ACC112 (cell line): Measurements from ENCODE around the gene SCAF1.

ENCODE experiments used
- H2AFZ ChIP-seq: fragments of 200-600 bp; sonication (generic); one replicate; pipeline ENCODE4 v1.6.0; 2017; ENCODE audit warnings: antibody characterized with exemption, low read length; ENCODE audit not compliant: unreplicated experiment
- H3K27ac ChIP-seq: fragments of 200-600 bp; sonication (generic); 2 replicates; pipeline ENCODE4 v1.5.1; 2014; ENCODE audit warnings: low read depth, mild to moderate bottlenecking, antibody characterized with exemption, low read length, moderate library complexity
- H3K27me3 ChIP-seq: fragments of 200-600 bp; sonication (generic); 2 replicates; pipeline ENCODE4 v1.6.1; 2014; ENCODE audit warnings: mild to moderate bottlenecking, antibody characterized with exemption, low read length, moderate library complexity, mixed read lengths; ENCODE audit not compliant: insufficient read depth
- H3K36me3 ChIP-seq: fragments of 200-600 bp; sonication (generic); 2 replicates; pipeline ENCODE4 v1.6.1; 2016; ENCODE audit warnings: mild to moderate bottlenecking, antibody characterized with exemption, low read length, moderate library complexity, mixed read lengths; ENCODE audit not compliant: insufficient read depth
- H3K4me1 ChIP-seq: fragments of 200-600 bp; sonication (generic); one replicate; pipeline ENCODE4 v1.6.1; 2016; ENCODE audit warnings: low read length, mixed read lengths; ENCODE audit not compliant: insufficient read depth, unreplicated experiment, control insufficient read depth
- H3K4me3 ChIP-seq: fragments of 200-600 bp; sonication (generic); 2 replicates; pipeline ENCODE4 v1.5.1; 2014; ENCODE audit warnings: mild to moderate bottlenecking, low read depth, low read length
- H3K79me2 ChIP-seq: fragments of 200-600 bp; sonication (generic); one replicate; pipeline ENCODE4 v1.6.0; 2016; ENCODE audit warnings: low read length; ENCODE audit not compliant: control insufficient read depth, unreplicated experiment, insufficient read depth

The SCAF1 gene

GRCh38 chr19:49596954-49597702, 44.9 kb upstream of the SCAF1 start:
- no peaks in the 10 kb centered on the region for H3K36me3 ChIP-seq
- no peak overlapping the region for H3K27ac ChIP-seq
- no peaks in the 10 kb centered on the region for H3K27me3 ChIP-seq
- H3K79me2 ChIP-seq: peaks cover 17% of the 10 kb centered on the region
- no peak overlapping the region for H3K4me3 ChIP-seq
- no peaks in the 10 kb centered on the region for H3K4me1 ChIP-seq
- no peak overlapping the region for H2AFZ ChIP-seq

GRCh38 chr19:49597703-49597974, 44.4 kb upstream of the SCAF1 start:
- Histone ChIP-seq H3K79me2 (peaks cover 14% of the 10 kb centered on the region), H3K4me1 (no peaks in the 10 kb centered on the region), H3K27me3 (no peaks in the 10 kb centered on the region), H3K36me3 (no peaks in the 10 kb centered on the region), H3K4me3 (no peak overlapping the region), H2AFZ (no peak overlapping the region), H3K27ac (no peak overlapping the region)

GRCh38 chr19:49599378-49600295, 42.4 kb upstream of the SCAF1 start:
- H2AFZ ChIP-seq: no peak overlapping the region
- H3K27me3 ChIP-seq: no peaks in the 10 kb centered on the region
- no peaks in the 10 kb centered on the region for H3K4me1 ChIP-seq
- peaks cover 10% of the 10 kb centered on the region for H3K79me2 ChIP-seq
- no peak overlapping the region for H3K4me3 ChIP-seq
- H3K36me3 ChIP-seq: peaks cover 4% of the 10 kb centered on the region; the same call in 1 of the 2 replicates
- no peak overlapping the region for H3K27ac ChIP-seq

- H3K79me2 ChIP-seq: peaks cover 13% of the 10 kb centered on the region
- no peaks in the 10 kb centered on the region for H3K4me1 ChIP-seq
Observed at GRCh38 chr19:49601482-49602038, 40.4 kb upstream of the SCAF1 start.

GRCh38 chr19:49602806-49603205, 39.2 kb upstream of the SCAF1 start:
- peaks cover 4% of the 10 kb centered on the region; the same call in 1 of the 2 replicates for H3K36me3 ChIP-seq
- peaks cover 13% of the 10 kb centered on the region for H3K79me2 ChIP-seq

More at GRCh38 chr19:49601482-49602038, 40.4 kb upstream of the SCAF1 start:
- H3K36me3 ChIP-seq: peaks cover 4% of the 10 kb centered on the region; the same call in 1 of the 2 replicates
- H2AFZ ChIP-seq: no peak overlapping the region
- no peaks in the 10 kb centered on the region for H3K27me3 ChIP-seq
- H3K27ac ChIP-seq: no peak overlapping the region
- no peak overlapping the region for H3K4me3 ChIP-seq

GRCh38 chr19:49605605-49606004, 36.4 kb upstream of the SCAF1 start:
- no peak overlapping the region for H3K4me3 ChIP-seq
- H3K36me3 ChIP-seq: peaks cover 4% of the 10 kb centered on the region; the same call in 1 of the 2 replicates
- H3K4me1 ChIP-seq: no peaks in the 10 kb centered on the region
- H3K27me3 ChIP-seq: no peaks in the 10 kb centered on the region
- H3K27ac ChIP-seq: no peak overlapping the region
- H2AFZ ChIP-seq: no peak overlapping the region
- H3K79me2 ChIP-seq: peaks cover 13% of the 10 kb centered on the region

More at GRCh38 chr19:49602806-49603205, 39.2 kb upstream of the SCAF1 start:
- Histone ChIP-seq H3K4me3 (no peak overlapping the region), H2AFZ (no peak overlapping the region), H3K27ac (no peak overlapping the region), H3K27me3 (no peaks in the 10 kb centered on the region), H3K4me1 (no peaks in the 10 kb centered on the region)

GRCh38 chr19:49609499-49610092, 32.4 kb upstream of the SCAF1 start:
- Histone ChIP-seq H3K4me3 (no peak overlapping the region), H3K79me2 (peaks cover 7% of the 10 kb centered on the region), H2AFZ (no peak overlapping the region), H3K36me3 (no peaks in the 10 kb centered on the region), H3K27me3 (no peaks in the 10 kb centered on the region), H3K4me1 (peaks cover 23% of the 10 kb centered on the region), H3K27ac (no peak overlapping the region)

- Histone ChIP-seq H3K36me3 (no peaks in the 10 kb centered on the region; the same call in 1 of the 2 replicates), H3K79me2 (peaks cover 5% of the 10 kb centered on the region), H3K4me3 (peak overlapping the region; percentile 16; the same call in 1 of the 2 replicates)
Observed at GRCh38 chr19:49613374-49613773, 28.6 kb upstream of the SCAF1 start.

GRCh38 chr19:49614096-49614833, 27.7 kb upstream of the SCAF1 start:
- H3K79me2 ChIP-seq: peaks cover 5% of the 10 kb centered on the region
- H3K4me3 ChIP-seq: peak overlapping the region; percentile 47
- no peaks in the 10 kb centered on the region for H3K27me3 ChIP-seq
- H2AFZ ChIP-seq: no peak overlapping the region
- H3K4me1 ChIP-seq: peaks cover 28% of the 10 kb centered on the region
- no peaks in the 10 kb centered on the region; the same call in 1 of the 2 replicates for H3K36me3 ChIP-seq
- H3K27ac ChIP-seq: peak overlapping the region; percentile 91

More at GRCh38 chr19:49613374-49613773, 28.6 kb upstream of the SCAF1 start:
- H3K27ac ChIP-seq: peak overlapping the region; percentile 91
- H3K27me3 ChIP-seq: no peaks in the 10 kb centered on the region
- H2AFZ ChIP-seq: no peak overlapping the region
- peaks cover 28% of the 10 kb centered on the region for H3K4me1 ChIP-seq

GRCh38 chr19:49615861-49616260, 26.1 kb upstream of the SCAF1 start:
- Histone ChIP-seq H3K27ac (no peak overlapping the region), H3K4me1 (peaks cover 28% of the 10 kb centered on the region), H3K4me3 (no peak overlapping the region), H3K27me3 (no peaks in the 10 kb centered on the region), H3K36me3 (no peaks in the 10 kb centered on the region; the same call in 1 of the 2 replicates), H2AFZ (no peak overlapping the region), H3K79me2 (peaks cover 5% of the 10 kb centered on the region)
